ENCODE results near the gene RASSF4. TPM values are rescaled to one million over a fixed set of nuclear protein-coding genes. Genes with fewer than 3 reads are reported as not detected.

Gene RASSF4
- total RNA-seq, 1 donor from 2014 or later, result 21.2 TPM

- no peak overlapping the region for H3K27ac Mint-ChIP-seq
- peaks cover 2% of the 10 kb centered on the region for H3K36me3 Mint-ChIP-seq (ENCODE audit: insufficient read depth)
- no peaks in the 10 kb centered on the region for H3K27me3 Mint-ChIP-seq
- H3K4me1 Mint-ChIP-seq (ENCODE audit: low read depth), result peaks cover 31% of the 10 kb centered on the region
- DNase-seq (ENCODE audit: low spot score, unreplicated experiment), result peak; percentile 15
- H3K9me3 Mint-ChIP-seq (ENCODE audit: low read depth), result no peaks in the 10 kb centered on the region
- TF ChIP-seq, protein P1, sequence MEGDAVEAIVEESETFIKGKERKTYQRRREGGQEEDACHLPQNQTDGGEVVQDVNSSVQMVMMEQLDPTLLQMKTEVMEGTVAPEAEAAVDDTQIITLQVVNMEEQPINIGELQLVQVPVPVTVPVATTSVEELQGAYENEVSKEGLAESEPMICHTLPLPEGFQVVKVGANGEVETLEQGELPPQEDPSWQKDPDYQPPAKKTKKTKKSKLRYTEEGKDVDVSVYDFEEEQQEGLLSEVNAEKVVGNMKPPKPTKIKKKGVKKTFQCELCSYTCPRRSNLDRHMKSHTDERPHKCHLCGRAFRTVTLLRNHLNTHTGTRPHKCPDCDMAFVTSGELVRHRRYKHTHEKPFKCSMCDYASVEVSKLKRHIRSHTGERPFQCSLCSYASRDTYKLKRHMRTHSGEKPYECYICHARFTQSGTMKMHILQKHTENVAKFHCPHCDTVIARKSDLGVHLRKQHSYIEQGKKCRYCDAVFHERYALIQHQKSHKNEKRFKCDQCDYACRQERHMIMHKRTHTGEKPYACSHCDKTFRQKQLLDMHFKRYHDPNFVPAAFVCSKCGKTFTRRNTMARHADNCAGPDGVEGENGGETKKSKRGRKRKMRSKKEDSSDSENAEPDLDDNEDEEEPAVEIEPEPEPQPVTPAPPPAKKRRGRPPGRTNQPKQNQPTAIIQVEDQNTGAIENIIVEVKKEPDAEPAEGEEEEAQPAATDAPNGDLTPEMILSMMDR (IDR thresholded peaks at IDR 0.05; ENCODE audit: unreplicated experiment), result peak; percentile 54
- no peak overlapping the region for H3K4me3 Mint-ChIP-seq (ENCODE audit: low read depth)
These were observed 30.7 kb downstream of the RASSF4 start for GRCh38 chr10:44990302-44990655.

DNA sequence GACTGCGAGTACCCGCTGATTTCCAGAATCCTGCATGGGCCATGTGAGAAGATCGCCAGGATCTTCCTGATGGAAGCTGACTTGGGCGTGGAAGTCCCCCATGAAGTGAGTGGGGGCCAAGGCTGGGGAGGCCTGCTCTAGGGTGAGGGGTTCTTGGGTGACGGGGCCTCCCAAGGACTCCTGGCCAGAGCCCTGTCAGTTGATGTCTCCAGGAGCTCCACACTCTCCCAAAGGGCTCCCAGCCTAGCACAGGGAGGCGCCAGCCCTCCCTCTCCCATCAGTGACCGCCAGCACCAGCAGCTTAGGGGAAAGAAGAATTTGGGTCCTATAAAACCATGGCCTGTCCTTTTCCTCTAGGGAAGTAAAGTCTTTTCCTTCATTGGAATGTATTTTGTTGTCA lies 31.4 kb downstream of the RASSF4 start:
- TF ChIP-seq, protein P1 (IDR thresholded peaks at IDR 0.05; ENCODE audit: unreplicated experiment), result no peak
- Mint-ChIP-seq H3K27ac (no peak overlapping the region), H3K9me3 (ENCODE audit: low read depth) (no peaks in the 10 kb centered on the region), H3K4me3 (ENCODE audit: low read depth) (no peak overlapping the region), H3K27me3 (no peaks in the 10 kb centered on the region), H3K36me3 (ENCODE audit: insufficient read depth) (no peaks in the 10 kb centered on the region), H3K4me1 (ENCODE audit: low read depth) (peaks cover 31% of the 10 kb centered on the region)
- DNase-seq (ENCODE audit: low spot score, unreplicated experiment), result peak; percentile 4

DNA sequence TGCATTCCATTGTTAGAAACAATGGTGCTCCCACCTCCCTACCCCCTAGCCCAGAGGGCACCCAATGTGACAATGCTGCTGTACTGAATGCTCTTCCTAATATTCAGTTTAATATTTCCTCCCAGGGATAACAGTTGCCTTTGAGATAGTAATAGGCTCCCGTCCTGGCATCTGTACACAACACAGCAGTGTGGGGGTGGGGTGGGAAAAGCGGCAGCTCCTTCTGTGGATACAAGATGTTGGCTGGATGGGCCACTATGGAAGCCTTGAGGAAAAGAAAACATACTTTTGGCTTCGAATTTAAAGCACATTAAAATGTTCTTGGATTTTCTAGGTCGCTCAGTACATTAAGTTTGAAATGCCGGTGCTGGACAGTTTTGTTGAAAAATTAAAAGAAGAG lies 32.0 kb downstream of the RASSF4 start:
- Mint-ChIP-seq H3K27me3 (no peaks in the 10 kb centered on the region), H3K9me3 (ENCODE audit: low read depth) (no peaks in the 10 kb centered on the region), H3K27ac (no peak overlapping the region), H3K36me3 (ENCODE audit: insufficient read depth) (no peaks in the 10 kb centered on the region), H3K4me3 (ENCODE audit: low read depth) (no peak overlapping the region), H3K4me1 (ENCODE audit: low read depth) (peaks cover 36% of the 10 kb centered on the region)
- TF ChIP-seq, protein P1 (IDR thresholded peaks at IDR 0.05; ENCODE audit: unreplicated experiment), result no peak
- no peak for DNase-seq (ENCODE audit: low spot score, unreplicated experiment)

- Mint-ChIP-seq H3K9me3 (ENCODE audit: low read depth) (no peaks in the 10 kb centered on the region), H3K4me1 (ENCODE audit: low read depth) (peaks cover 36% of the 10 kb centered on the region), H3K27ac (no peak overlapping the region), H3K4me3 (ENCODE audit: low read depth) (no peak overlapping the region), H3K36me3 (ENCODE audit: insufficient read depth) (no peaks in the 10 kb centered on the region), H3K27me3 (no peaks in the 10 kb centered on the region)
- TF ChIP-seq, protein P1 (IDR thresholded peaks at IDR 0.05; ENCODE audit: unreplicated experiment), result no peak
- DNase-seq (ENCODE audit: low spot score, unreplicated experiment), result no peak
These were observed 32.6 kb downstream of the RASSF4 start for GRCh38 chr10:44992070-44992731.

- Mint-ChIP-seq H3K27me3 (no peaks in the 10 kb centered on the region), H3K9me3 (ENCODE audit: low read depth) (no peaks in the 10 kb centered on the region), H3K4me1 (ENCODE audit: low read depth) (peaks cover 36% of the 10 kb centered on the region), H3K27ac (no peak overlapping the region), H3K4me3 (ENCODE audit: low read depth) (no peak overlapping the region), H3K36me3 (ENCODE audit: insufficient read depth) (no peaks in the 10 kb centered on the region)
- TF ChIP-seq, protein P1 (IDR thresholded peaks at IDR 0.05; ENCODE audit: unreplicated experiment), result no peak
- DNase-seq (ENCODE audit: low spot score, unreplicated experiment), result no peak
These were observed 33.2 kb downstream of the RASSF4 start for GRCh38 chr10:44992732-44993225.
